ENCODE measurements around the gene STXBP6.

GRCh38 chr14:24996930-24997725 is 52.8 kb downstream of the STXBP6 start:
- TF ChIP-seq TAF1 (IDR thresholded peaks at IDR 0.05; ENCODE audit: borderline replicate concordance, low read depth, low read length) (no peak), POLR2A (IDR thresholded peaks at IDR 0.05; ENCODE audit: low read depth, low read length) (no peak), POLR2AphosphoS5 (IDR thresholded peaks at IDR 0.05; ENCODE audit: low read depth, low read length) (no peak)

All from GM12892 (cell line).